ENCODE measurements around the gene ACP5.

The ACP5 gene

DNA sequence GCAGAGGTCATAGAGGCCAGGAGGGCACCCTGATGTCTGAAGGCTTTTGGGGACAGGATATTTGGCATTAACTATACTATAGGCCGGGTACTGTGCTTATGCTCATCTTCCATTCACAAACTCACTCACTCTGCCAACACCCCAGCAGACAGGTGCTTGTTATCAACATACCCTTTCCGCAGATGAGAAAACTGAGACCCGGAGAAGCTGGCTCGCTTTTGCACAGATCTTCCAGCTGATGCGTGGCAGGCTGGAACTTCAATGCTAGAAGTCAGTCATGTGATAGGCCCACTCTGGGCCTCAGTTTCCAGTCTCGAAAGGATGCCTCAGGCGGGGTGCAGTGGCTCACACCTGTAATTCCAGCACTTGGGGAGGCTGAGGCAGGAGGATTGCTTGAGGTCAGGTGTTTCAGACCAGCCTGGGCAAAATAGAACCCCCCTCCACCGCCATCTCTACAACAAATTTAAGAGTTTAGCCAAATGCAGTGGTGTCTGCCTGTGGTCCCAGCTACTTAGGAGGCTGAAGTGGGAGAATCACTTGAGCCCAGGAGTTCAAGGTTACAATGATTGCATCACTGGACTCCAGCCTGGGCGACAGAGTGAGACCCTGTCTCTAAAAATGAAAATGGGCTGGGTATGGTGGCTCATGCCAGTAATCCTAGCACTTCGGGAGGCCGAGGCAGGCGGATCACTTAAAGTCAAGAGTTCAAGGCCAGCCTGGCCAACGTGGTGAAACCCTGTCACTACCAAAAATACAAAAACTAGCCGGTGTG lies 29.3 kb downstream of the ACP5 start:
- no peak for DNase-seq (ENCODE audit: low spot score)

- no peak for DNase-seq (ENCODE audit: low spot score)
Measured at GRCh38 chr19:11541238-11541637, 36.2 kb downstream of the ACP5 start.

DNA sequence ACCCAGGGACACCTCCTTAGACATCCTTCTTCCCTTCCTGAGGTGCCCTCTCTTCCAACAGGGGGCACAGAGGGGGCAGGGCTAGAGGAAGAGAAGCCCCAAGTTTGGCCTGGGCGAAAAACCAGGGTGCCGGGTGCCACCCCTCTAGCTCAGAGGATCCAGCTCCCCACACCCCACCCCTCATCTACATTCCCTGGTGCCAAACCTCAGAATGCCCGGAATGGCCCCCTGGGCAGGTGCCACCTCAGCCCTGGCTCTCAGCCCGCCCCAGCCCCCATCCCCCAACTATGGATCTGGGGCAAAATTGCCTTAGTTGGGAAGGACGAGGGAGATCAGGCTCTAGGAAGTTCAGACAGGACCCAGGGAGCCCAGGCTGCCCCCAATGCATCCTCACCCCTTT lies 36.8 kb downstream of the ACP5 start:
- no peak for DNase-seq (ENCODE audit: low spot score)

DNA sequence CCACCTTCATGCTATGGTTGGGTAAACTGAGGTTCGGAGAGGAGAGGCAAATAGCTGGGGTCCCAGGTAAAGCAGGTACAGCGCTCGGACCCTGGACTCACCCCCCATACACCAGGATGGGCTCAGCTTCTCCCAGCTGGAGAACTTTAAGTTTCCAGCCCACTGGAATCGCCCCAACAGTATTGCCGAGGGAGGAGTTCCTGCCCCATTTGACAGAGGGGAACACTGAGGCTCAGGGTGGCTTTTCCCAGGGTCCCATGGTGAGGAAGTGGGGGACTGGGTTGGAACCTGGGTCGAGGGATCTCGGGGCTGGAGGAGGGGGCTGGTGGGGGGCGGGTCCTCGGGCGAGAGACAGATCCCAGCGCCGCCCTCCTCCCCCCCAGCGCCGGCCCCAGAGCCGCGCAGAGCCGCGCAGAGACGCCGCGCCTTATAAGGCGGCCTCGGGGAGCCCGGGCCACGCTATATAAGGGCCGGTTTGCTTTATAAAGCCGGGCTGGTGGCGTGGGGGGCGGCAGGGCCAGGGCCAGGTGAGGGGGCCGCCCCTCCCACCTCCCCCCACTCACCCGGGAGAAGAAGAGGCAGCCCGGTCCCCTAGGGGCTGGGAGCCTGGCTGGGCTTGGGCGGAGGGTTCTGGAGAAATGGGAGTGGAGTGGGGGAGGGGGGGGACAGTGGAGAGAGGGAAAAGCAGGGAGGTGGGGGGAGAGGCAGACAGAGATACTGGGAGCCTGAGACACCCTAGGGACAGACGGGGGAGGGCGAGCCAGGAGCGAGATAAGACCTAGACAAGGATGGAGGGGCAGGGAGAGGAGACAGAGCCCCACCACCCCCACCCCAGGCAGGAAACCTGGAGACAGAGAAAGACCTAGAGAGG lies 37.7 kb downstream of the ACP5 start:
- DNase-seq (ENCODE audit: low spot score): peak; percentile 80

DNA sequence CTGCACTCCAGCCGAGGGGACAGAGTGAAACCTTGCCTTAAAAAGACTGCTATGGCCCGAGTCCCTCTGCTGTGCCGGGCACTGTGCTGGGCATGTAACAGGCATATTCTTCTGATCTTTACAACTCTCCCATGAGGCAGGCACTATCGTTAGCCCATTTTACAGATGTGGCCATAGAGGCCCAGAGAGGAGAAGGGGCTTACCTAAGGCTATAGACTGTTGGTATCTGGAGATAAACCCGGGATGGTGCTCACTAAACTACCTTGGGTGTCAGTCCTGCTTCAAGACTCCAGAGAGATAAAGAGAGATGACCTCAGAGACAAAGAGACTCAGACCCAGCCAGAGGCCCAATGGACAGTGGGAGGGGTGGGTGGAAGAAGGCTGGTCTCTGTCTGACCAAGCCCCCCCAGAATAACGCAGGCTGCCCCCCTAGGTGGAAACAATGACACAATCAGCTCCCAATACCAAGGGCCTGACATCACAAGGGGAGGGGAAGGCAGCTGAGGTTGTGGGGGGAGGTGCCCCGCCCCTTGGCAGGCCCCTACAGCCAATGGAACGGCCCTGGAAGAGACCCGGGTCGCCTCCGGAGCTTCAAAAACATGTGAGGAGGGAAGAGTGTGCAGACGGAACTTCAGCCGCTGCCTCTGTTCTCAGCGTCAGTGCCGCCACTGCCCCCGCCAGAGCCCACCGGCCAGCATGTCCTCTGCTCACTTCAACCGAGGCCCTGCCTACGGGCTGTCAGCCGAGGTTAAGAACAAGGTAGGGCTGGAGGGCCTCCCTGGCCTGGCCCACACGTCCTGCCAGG lies 39.0 kb downstream of the ACP5 start, which contains the start of gene CNN1:
Gene CNN1 (plus strand): TSS at position 620 of the 805 bp plus-strand sequence. CDS start 77 bp downstream, at position 697.
- DNase-seq (ENCODE audit: low spot score): peak; percentile 90

DNA sequence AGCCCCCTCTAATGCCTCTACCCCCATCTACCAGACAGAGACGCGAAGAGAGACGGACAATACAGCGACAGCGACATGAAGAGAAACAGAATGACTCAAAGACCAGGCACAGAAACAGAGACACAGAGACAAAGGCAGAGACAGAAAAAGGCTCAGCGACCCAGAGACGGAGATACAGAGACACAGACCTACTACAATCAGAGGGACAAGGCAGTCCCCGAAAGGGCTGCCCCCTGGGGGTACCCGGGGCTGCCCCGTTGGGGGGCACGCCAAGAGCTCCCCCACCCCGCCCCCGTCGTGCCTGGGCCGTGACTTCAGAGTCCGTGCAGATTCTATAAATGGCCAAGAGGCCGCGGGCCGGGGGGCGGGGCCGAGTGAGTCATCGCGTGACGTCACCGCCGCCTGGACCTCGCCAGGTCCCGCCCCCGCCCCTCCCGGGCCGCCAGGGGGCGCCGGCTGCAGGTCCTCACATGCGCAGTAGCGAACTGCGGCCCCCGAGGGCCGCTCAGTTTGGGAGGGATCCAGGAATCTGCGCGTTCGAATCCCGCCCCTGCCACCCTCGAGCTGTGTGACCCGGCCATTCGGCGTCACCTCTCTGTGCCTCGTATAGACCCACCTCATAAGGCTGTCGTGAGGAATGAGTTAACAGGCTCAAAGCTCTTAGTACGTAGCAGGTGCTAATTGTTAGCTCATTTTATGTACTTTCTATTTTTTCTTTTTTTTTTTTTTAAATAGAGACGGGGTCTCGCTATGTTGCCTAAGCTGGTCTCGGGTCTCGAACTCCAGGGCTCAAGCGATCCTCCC lies 41.5 kb downstream of the ACP5 start:
- DNase-seq (ENCODE audit: low spot score): peak; percentile 99

- DNase-seq (ENCODE audit: low spot score): no peak
Measured at GRCh38 chr19:11534948-11535347, 42.5 kb downstream of the ACP5 start.

- DNase-seq (ENCODE audit: low spot score): no peak
Measured at GRCh38 chr19:11534538-11534937, 42.9 kb downstream of the ACP5 start.

- DNase-seq (ENCODE audit: low spot score): peak; percentile 50
Measured at GRCh38 chr19:11530432-11530831, 47.0 kb downstream of the ACP5 start.

DNA sequence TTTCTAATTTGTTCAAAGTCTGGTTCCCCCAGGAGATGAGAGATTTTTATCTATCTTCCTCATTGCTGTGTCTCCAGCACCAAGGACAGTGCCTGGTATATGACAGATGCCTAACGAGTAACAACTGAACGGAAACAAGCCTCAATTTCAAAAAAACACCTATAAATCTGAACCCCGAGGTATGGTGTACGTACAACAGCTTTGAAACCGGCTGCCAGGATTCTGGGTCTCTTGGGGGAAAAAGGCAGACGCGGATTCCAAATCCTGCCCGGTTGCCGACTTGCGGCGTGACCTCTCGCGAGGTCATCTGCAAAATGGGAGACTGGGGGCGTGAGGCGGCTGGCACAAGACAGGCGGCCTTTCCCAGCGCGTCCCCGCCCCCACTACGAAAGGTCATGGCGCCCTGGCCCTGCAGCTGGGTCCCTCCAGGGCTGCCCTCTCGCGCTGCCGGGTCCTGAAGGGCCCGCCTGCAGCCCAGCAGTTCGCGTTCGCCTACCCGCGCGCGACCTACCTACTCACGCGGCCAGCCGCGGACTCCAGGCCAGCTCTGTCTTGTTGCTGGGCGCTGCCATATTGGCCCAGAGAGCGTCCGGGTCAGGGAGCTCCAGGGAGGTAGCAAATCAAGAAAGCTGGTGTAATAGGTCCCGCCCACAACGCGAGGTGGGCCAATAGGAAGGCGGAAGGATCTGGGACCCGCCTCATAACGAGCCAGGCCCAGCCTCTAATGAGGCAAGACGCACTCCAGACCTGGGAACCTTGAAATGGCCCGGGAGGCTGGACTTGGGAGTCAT lies 48.7 kb downstream of the ACP5 start, which contains the start of gene ECSIT:
Gene ECSIT (minus strand): TSS at position 584 of the 791 bp plus-strand sequence. CDS start 9,964 bp downstream, outside the sequence.
- DNase-seq (ENCODE audit: low spot score): peak; percentile 98
